Measurements from ENCODE around the gene A1CF.

The A1CF gene

GRCh38 chr10:50851884-50852671 is 33.3 kb downstream of the A1CF start:
- DNase-seq (ENCODE audit: insufficient read length, low spot score) (no peak), FAIRE-seq (peak; percentile 55)

GRCh38 chr10:50850578-50851230 is 34.7 kb downstream of the A1CF start:
- TF ChIP-seq POLR2A (IDR thresholded peaks at IDR 0.05; ENCODE audit: low read depth, low read length), result no peak
- DNase-seq (ENCODE audit: insufficient read length, low spot score) (no peak), FAIRE-seq (no peak)

More at GRCh38 chr10:50851884-50852671, 33.3 kb downstream of the A1CF start:
- TF ChIP-seq POLR2A (IDR thresholded peaks at IDR 0.05; ENCODE audit: low read depth, low read length), result no peak

- peak; percentile 25 for DNase-seq (ENCODE audit: insufficient read length, low spot score)
- TF ChIP-seq POLR2A (IDR thresholded peaks at IDR 0.05; ENCODE audit: low read depth, low read length), result no peak
- peak; percentile 96 for FAIRE-seq
Observed at GRCh38 chr10:50846753-50847152, 38.7 kb downstream of the A1CF start.

GRCh38 chr10:50837095-50837494 is 48.3 kb downstream of the A1CF start:
- no peak for FAIRE-seq
- no peak for TF ChIP-seq POLR2A (IDR thresholded peaks at IDR 0.05; ENCODE audit: low read depth, low read length)
- DNase-seq (ENCODE audit: insufficient read length, low spot score), result no peak

GRCh38 chr10:50832171-50832751 is 53.2 kb downstream of the A1CF start:
- no peak for DNase-seq (ENCODE audit: insufficient read length, low spot score)
- no peak for TF ChIP-seq POLR2A (IDR thresholded peaks at IDR 0.05; ENCODE audit: low read depth, low read length)

GRCh38 chr10:50830066-50830465 is 55.4 kb downstream of the A1CF start:
- no peak for TF ChIP-seq POLR2A (IDR thresholded peaks at IDR 0.05; ENCODE audit: low read depth, low read length)
- FAIRE-seq (no peak), DNase-seq (ENCODE audit: insufficient read length, low spot score) (no peak)

More at GRCh38 chr10:50832171-50832751, 53.2 kb downstream of the A1CF start:
- FAIRE-seq, result no peak

- DNase-seq (ENCODE audit: insufficient read length, low spot score) (no peak), FAIRE-seq (no peak)
- TF ChIP-seq POLR2A (IDR thresholded peaks at IDR 0.05; ENCODE audit: low read depth, low read length), result no peak
Observed at GRCh38 chr10:50824782-50825181, 60.6 kb downstream of the A1CF start.

- no peak for TF ChIP-seq POLR2A (IDR thresholded peaks at IDR 0.05; ENCODE audit: low read depth, low read length)
- FAIRE-seq (no peak), DNase-seq (ENCODE audit: insufficient read length, low spot score) (no peak)
Observed at GRCh38 chr10:50823789-50824188, 61.6 kb downstream of the A1CF start.

- no peak for TF ChIP-seq POLR2A (IDR thresholded peaks at IDR 0.05; ENCODE audit: low read depth, low read length)
- DNase-seq (ENCODE audit: insufficient read length, low spot score) (no peak), FAIRE-seq (peak; percentile 84)
Observed at GRCh38 chr10:50809596-50809995, 75.8 kb downstream of the A1CF start.

- FAIRE-seq, result peak; percentile 64
- DNase-seq (ENCODE audit: insufficient read length, low spot score), result peak; percentile 8
- TF ChIP-seq POLR2A (IDR thresholded peaks at IDR 0.05; ENCODE audit: low read depth, low read length), result no peak
Observed at GRCh38 chr10:50807851-50808776, 77.3 kb downstream of the A1CF start.

- peak; percentile 71 for FAIRE-seq
- TF ChIP-seq POLR2A (IDR thresholded peaks at IDR 0.05; ENCODE audit: low read depth, low read length), result no peak
Observed at GRCh38 chr10:50805981-50806622, 79.3 kb downstream of the A1CF start.

GRCh38 chr10:50799595-50799994 is 85.8 kb downstream of the A1CF start:
- FAIRE-seq (no peak), DNase-seq (ENCODE audit: insufficient read length, low spot score) (no peak)
- no peak for TF ChIP-seq POLR2A (IDR thresholded peaks at IDR 0.05; ENCODE audit: low read depth, low read length)

More at GRCh38 chr10:50805981-50806622, 79.3 kb downstream of the A1CF start:
- no peak for DNase-seq (ENCODE audit: insufficient read length, low spot score)

GRCh38 chr10:50798297-50798696 is 87.1 kb downstream of the A1CF start:
- no peak for FAIRE-seq

More at GRCh38 chr10:50798297-50798696, 87.1 kb downstream of the A1CF start:
- no peak for TF ChIP-seq POLR2A (IDR thresholded peaks at IDR 0.05; ENCODE audit: low read depth, low read length)
- DNase-seq (ENCODE audit: insufficient read length, low spot score), result no peak

Data from H54 (cell line).